ENCODE data around the gene CORT. TPM values are rescaled to one million over a fixed set of nuclear protein-coding genes. Genes with fewer than 3 reads are reported as not detected.

The CORT gene
- total RNA-seq, 1 experiment from 2014 or later, result 0.28 TPM

Other genes with a start within 250 kb of the CORT start
- gene KIF1B, start 239.5 kb upstream of the CORT start, total RNA-seq (2014; rRNA removed; shearing (Covaris generic)), result 32.1 and 44.8 TPM in 2 replicates
- 185 and 201 TPM in 2 replicates for gene PGD, start 51.0 kb upstream of the CORT start, total RNA-seq (2014; rRNA removed; shearing (Covaris generic))
- 14.7 and 19.1 TPM in 2 replicates for gene CENPS, start 19.6 kb upstream of the CORT start, total RNA-seq (2014; rRNA removed; shearing (Covaris generic))
- gene DFFA, start 22.5 kb downstream of the CORT start, total RNA-seq (2014; rRNA removed; shearing (Covaris generic)), result 102 and 109 TPM in 2 replicates
- gene PEX14, start 24.9 kb downstream of the CORT start, total RNA-seq (2014; rRNA removed; shearing (Covaris generic)), result 58.5 and 59.5 TPM in 2 replicates